GM21723 (cell line): ENCODE results near the gene LSM14A.
"Not testable (repeated sequence)": the region's sequence is repeated elsewhere in the genome, so short reads cannot be mapped to it uniquely, and the experiment has no call there.

Experiments
- ATAC-seq: cut with Tn5 transposase; IDR thresholded peaks from one replicate; pipeline ENCODE4 v1.9.1; 2021; ENCODE audit warnings: mild to moderate bottlenecking, moderate library complexity; ENCODE audit not compliant: unreplicated experiment

LSM14A gene

DNA sequence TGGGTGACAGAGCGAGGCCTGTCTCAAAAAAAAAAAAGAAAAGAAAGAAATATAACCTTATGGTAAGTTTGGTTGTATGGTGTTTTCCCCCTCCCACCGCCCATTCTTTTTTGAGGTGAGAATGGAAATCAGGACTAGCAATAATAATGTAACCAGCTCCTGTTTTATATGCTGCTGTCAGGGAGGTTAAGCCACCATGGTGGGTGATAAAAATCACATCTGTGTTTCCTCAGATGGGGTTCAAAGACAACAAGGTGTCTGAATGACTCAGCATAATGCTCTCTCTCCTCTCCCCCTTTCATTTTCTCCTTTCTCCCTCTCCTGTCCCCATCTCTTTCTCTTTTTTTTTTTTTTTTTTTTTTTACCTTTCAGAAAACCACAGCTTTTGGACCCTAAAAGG is 53.7 kb downstream of the LSM14A start:
- no peak for ATAC-seq

DNA sequence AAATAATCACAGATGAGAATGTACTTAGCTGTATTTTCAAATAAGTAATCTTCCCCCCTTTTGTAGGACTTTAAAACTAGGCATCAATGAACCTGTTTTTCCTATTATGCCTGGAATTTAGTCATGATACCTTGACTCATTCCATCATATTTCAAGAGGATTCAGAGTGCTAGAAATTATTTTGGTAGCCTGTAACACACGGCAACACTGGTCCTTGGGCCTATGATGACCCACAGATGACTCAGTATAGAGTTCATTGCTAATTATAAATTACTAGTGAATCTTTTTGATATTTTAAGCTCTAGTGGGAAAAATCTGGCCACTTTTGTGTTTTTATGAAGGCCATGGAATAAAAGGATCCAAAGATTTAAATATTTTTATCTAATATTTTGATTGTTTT is 56.0 kb downstream of the LSM14A start:
- no peak for ATAC-seq

DNA sequence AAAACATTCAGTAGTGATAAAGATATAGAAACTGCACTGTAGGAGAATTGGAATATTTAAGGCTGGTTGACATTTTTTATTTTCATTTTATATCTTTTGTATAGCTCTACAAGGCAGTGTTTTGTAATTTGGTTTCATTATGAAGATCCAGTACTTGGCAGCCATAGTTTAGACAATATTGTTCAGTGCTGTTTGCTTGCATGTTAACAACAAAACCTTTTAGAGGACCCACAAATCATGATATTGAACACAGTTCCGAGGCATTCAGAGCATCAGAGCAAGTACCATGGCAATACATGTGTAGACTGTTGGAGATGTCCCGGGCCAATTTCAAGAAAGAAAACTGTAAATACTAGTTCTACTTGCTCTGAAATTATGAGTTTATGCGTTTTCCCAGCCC is 56.5 kb downstream of the LSM14A start:
- ATAC-seq = no peak

DNA sequence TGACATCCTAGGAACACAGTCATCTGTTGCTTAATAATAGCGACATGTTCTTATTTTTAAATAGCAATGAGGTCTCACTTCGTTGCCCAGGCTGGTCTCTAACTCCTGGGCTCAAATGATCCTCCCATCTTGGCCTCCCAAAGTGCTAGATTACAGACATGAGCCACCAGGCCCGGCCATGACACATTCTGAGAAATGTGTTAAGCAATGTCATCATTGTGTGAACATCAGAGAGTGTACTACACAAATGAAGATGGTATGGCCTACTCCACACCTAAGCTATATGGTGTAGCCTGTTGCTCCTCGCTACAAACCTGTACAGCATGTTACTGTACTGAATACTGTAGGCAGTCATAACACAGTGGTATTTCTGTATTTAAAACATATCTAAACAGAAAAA is 57.4 kb downstream of the LSM14A start:
- no peak for ATAC-seq

DNA sequence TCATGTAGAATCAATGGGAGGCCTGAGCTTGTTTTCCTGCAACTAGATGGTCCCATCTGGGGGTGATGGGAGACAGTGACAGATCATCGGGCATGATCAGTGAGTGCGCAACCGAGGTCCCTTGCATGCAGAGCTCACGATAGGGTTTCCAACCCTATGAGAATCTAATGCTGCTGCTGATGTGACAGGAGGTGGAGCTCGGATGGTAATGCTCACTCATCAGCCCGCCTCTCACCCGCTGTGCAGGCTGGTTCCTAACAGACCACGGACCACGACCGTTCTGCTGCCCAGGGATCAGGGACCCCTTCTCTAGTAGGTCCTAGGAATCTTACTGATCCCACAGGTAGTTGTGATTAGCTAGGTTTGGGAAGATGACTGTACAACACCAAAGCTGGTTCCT is 58.5 kb downstream of the LSM14A start:
- no peak for ATAC-seq

DNA sequence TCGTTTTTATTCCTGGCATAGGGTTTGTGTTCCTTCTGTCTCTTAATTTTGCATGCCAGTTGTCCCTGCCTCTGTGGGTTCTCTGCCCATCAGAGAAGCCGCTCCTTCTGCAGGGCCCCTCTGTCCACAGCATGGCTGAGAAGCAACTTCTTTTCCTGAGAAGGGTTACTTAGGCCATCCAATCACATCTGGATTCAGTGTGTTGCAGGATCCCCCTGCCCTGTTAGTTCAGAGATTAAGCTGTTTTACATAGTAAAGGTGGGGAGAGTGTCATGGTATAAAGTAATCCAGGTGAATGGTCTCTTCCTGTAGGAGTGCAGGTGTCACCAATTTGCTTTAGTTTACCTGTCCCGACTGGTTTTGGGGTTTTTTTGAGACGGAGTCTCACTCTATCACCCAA is 59.1 kb downstream of the LSM14A start:
- no peak for ATAC-seq

DNA sequence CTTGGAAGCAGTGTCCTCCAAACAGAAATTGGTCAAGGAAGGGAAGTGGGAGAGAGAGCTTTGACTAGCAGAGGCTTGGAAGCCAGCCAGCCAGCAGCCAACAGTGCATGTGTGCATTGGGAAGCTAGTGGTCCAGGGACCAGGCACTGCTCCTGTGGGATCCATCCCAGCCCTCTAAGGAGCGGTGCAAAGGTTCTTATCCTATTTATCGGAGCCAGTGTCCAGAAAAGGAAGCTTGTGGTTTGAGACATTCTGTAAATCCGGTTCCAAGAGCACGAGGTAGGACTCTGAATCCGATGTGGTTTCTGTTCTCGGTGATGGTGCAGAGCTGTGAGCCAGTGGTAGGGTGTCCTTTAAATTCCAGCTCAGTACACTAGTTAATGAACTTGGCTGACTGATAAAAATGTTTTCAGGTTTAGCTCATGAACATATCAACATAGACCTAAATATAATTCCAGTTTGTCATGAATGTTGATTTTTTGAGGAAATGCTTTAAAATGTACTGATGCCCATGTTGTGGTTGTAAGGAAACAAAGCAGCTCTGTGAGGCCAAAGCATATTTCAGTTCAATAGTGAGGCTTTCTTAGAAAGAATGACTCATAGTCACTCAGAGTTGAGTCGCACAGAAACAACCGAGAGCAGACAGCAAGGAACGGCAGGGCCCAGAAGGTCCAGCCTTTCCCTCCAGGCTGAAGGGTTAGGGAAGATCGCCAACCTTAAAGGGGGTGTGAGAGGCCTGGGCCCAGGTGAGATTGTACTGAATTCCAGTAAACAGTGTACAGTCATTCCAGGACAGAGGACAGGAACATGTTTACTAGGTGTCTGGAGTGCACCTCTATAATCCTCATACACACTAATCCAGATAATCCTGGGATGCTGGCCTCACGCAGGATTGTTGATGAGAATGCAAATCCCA is 60.5 kb downstream of the LSM14A start:
- ATAC-seq = peak; percentile 49

DNA sequence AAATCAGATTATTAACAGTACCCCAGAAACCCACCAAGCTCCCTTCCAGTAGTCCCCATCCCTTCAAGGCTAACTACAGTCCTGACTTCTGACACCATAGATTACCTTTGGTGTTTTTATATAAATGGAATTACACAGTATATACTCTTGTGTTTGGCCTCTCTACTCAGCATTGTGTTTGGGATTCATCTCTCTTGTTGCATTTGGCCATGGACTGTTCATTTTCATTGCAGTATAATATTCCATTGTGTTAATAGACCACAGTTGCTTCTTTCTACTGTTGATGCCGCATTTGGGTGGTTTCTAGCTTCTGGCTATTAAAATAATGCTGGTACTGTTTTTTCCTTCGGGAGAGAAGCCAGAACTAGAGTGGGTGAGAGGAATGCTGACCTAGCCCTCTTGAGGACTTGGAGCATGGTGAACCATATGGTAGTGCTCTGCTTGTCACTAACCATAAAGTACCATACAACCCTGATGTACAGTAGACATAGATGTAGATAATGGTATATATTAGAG is 63.2 kb downstream of the LSM14A start:
- no peak for ATAC-seq

DNA sequence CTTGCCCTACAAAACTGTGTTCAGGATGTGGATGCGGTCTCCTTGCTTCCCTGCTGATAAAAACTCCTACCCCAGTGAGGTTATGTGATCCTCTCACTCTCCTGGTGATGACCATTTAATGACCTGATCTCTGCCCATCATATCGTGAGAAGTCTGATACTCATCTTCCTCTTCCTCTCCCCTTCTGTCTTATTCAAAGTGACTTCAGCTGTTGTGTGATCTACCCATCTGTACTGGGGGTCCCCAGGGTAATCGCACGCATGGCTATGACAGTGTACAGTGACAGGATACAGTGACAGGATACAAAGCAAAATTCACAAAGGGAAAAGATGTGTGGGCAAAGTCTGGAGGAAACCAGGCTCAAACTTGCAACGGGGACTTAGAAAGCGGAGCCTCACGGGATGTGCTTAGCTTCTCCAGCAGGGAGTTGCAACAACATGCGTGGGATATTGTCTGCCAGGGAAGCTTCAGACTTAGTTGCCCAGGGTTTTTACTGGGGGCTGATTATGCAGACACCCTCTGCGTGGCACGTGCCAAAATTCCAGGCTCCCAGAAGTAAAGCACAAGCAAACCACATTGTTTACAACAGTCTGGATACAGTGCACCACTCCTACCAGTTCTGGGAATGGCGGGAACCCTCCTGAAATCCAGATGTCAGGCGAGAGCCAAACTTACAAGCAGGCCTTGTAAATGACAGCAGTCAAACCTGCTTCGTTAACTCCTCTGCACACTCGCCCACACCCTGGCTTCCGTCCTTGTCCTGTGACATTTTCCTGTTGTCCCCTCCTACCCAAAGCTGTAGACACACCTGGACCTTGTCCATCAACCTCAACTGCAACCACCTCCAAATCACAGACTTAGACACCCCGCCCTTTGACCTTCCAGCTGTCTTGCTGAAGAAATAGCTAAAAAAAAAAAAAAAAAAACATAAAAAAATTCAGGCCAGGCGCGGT is 64.0 kb downstream of the LSM14A start:
- no peak for ATAC-seq

DNA sequence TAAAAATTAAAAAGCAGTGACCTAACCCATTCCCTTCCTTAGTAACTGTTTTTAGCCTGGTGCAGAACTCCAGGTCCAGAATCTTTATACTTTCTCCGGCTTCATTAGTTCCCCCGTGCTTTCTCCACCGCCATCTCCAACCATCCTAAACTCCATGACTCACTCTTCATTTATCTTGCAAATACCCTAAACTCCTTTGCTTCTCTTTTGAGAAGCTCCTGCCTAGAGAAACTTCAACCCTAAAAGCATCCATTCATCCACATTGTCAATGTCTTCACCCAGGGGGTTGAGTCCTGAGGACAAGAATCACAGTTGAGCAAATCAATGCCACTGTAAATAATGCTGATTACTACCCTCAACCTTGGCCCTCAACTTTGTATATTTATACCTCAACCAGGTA is 65.0 kb downstream of the LSM14A start:
- ATAC-seq = no peak

DNA sequence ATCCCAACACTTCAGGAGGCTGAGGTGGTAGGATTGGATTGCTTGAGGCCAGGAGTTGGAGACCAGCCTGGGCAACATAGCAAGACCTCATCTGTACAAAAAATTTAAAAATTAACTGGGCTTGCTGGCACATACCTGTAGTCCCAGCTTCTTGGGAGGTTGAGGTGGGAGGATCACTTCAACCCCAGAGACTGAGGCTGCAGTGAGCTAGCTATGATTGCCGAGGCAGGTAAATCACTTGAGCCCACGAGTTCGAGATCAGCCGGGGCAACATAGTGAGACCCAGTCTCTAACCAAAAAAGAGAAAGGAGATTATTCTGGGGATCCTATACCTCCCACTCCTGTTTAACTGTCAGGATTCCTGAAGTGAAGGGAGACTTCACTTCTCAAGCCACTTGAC is 65.6 kb downstream of the LSM14A start:
- no peak for ATAC-seq

DNA sequence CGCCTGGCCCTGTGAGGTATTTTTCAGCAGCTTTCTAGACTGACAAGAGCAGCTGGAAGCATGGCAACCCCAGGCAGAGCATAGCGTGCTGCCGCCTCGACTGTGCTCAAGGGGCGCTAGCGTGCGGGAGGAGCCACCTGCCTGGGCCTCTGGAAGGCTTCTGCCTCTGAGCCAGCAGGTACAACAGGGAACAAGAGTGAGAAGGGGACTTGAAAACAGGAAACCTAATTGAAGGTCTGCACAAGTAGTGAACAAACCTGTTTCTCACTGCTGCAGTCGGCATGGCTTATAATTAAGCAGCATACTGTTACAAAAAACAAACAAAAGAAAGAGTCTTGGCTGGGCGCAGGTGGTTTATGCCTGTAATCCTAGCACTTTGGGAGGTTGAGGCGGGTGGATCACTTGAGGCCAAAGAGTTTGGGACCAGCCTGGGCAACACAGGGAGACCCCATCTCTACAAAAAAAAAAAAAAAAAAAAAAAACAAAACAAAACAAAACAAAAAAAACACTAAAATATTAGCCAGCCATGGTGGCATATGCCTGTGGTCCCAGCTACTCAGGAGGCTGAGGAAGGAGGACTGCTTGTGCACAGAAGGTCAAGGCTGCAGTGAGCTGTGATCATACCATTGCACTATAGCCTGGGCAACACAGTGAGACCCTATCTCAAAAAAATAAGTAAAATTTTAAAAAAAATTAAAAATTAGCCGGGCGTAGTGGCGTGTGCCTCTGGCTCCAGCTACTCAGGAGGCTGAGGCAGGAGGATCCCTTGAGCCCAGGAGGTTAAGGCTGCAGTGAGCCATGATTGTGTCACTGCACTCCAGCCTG is 69.4 kb downstream of the LSM14A start:
- no peak for ATAC-seq

DNA sequence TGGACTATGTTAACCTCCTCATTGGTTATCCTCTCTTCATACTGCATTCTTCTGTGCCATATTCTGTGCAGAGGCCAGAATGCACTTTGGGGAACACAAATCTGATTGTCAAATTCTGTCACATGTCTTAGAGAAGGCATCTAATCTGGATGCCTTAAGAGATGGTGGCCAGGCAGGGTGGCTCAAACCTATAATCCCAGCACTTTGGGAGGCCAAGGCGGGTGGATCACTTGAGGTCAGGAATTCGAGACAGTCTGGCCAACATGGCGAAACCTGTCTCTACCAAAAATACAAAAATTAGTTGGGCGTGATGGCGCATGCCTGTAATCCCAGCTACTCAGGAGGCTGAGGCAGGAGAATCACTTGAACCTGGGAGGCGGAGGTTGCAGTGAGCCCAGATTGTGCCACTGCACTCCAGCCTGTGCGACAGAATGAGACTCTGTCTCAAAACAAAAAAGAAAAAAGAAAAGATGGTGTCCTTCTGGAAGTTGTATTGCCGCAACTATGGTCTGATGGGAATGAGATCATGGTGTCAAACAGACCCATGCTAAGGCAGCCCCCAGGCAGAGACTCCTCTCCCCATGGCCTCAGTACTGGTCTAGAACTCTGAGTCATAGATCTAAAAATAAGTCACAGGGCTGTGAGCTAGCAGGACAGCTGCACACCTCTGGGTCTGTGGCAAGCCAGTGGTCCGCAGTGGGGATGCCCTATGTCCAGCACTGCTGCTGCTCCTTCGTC is 71.0 kb downstream of the LSM14A start:
- ATAC-seq = not testable (repeated sequence)

DNA sequence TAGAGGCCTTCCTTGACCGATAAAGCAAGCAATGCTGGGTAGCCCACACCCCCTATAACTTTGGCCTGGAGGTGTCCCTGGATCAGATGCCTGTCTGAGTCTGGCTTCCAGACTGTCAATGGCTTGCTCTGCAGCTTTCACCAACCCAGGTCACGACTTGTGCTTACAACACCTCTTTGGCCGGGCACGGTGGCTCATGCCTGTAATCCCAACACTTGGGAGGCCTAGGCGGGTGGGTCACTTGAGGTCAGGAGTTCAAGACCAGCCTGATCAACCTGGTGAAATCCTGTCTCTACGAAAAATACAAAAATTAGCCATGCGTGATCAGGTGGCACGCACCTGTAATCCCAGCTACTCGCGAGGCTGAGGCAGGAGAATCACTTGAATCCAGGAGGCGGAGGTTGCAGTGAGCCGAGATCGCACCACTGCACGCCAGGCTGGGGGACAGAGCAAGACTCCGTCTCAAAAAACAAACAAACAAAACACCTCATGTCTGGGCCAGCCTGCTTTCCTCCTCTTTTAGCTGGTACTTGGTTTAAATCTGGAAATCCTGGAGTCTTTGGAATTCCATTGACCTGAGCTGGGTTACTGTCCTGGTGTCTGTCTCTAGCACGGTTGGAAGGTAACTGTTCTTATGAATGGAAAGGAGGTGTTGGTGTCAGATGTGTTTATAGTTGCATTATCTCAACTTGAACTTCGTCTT is 71.7 kb downstream of the LSM14A start:
- no peak for ATAC-seq

DNA sequence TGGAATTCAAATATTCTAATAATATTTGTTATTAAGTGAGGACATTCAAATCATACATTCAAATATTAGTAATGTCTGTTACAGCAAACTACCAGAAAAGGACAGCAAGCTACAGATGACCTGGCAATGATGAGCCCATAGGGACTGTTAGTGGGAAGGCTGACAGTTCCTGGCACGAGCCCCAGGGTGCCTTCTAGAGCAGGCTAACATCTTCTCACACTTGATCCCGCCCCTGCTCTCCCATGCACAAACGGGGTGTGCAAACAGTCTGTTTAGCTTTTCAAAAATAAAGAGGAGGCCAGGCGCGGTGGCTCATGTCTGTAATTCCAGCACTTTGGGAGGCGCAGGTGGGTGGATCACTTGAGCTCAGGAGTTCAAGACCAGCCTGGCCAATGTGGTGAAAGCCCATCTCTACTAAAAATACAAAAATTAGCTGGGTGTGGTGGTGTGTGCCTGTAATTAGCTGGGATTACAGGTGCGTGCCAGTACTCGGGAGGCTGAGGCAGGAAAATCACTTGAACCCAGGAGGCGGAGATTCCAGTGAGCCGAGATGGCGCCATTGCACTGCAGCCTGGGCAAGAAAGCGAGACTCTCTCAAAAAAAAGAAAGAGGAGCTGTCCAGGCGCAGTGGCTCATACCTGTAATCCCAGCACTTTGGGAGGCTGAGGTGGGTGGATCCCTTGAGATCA is 72.5 kb downstream of the LSM14A start:
- no peak for ATAC-seq

DNA sequence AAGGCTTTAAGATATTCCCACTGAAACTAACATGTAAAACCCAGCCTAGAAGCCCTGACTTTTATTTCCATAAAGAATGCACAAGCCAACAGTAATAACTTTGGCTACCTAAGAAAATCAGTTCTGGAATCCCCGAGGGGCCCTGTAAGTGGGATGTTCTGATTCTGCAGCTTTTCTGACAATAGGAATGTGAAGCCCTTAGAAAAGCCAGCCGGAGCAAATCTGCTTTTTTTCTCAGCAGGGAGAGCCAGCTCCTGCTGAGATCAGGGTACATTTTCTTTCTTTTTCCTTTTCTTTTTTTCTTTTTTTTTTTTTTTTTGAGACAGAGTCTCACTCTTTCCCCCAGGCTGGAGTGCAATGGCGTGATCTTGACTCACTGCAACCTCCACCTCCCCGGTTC is 74.0 kb downstream of the LSM14A start:
- no peak for ATAC-seq

DNA sequence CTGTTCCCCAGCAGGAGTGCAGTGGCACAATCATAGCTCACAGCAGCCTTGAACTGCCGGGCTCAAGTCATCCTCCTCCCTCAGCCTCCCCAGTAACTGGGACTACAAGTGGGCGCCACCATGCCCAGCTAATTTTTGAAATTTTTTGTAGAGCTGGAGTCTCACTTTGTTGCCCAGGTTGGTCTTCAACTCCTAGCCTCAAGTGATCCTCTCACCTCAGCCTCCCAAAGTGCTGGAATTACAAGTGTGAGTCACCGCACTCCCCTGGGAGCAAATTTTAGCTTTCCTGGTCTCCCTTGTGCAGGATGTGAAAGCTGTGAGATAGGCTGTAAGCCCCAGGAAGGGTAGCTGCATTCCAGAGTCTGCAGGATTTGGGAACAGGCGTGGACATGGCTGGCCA is 76.6 kb downstream of the LSM14A start:
- ATAC-seq = no peak

DNA sequence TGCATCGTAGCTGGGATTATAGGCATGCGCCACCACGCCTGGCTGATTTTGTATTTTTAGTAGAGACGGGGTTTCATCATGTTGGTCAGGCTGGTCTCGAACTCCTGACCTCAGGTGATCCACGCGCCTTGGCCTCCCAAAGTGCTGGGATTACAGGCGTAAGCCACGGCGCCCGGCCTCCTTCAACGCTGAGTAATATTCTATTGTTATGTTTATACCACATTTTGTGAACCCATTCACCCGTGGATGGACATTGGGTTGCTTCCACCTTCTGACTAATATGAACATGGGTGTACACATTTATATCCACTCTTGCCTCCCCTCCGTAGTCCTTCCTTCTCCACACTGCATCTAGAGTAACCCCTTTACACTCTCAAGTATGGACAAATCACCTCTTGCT is 80.9 kb downstream of the LSM14A start:
- ATAC-seq = not testable (repeated sequence)

DNA sequence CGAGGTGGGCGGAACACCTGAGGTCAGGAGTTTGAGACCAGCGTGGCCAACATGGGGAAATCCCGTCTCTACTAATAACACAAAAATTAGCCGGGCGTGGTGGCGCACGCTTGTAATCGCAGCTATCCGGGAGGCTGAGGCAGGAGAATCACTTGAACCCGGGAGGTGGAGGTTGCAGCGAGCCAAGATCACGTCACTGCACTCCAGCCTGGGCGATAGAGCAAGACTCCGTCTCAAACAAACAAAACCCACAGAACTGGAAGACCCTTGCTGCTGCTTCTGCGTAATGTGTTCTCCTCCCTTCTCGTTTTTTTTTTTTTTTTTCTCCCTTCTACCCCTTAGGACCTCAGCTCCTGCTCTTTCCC is 81.4 kb downstream of the LSM14A start:
- not testable (repeated sequence) for ATAC-seq
